GM19438 (cell line): ENCODE data around the gene CEP78.
A peak's percentile ranks its signal among the peaks of the same experiment; 100 is the strongest.
"Not testable (repeated sequence)": the region's sequence is repeated elsewhere in the genome, so short reads cannot be mapped to it uniquely, and the experiment has no call there.

Experiments used
- ATAC-seq: cut with Tn5 transposase; IDR thresholded peaks from one replicate; pipeline ENCODE4 v1.9.1; 2021; ENCODE audit warnings: low read depth; ENCODE audit not compliant: unreplicated experiment

CEP78 gene

DNA sequence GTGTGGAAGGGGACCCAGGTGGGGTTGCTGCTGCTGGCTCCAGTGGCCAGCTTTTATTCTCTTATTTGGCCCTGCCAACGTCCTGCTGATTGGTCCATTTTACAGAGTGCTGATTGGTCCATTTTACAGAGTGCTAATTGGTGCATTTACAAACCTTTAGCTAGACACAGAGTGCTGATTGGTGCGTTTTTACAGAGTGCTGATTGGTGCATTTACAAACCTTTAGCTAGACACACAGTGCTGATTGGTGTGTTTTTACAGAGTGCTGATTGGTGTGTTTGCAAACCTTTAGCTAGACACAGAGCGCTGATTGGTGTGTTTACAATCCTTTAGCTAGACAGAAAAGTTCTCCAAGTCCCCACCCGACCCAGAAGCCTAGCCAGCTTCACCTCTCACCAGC is 48.3 kb downstream of the CEP78 start:
- not testable (repeated sequence) for ATAC-seq

DNA sequence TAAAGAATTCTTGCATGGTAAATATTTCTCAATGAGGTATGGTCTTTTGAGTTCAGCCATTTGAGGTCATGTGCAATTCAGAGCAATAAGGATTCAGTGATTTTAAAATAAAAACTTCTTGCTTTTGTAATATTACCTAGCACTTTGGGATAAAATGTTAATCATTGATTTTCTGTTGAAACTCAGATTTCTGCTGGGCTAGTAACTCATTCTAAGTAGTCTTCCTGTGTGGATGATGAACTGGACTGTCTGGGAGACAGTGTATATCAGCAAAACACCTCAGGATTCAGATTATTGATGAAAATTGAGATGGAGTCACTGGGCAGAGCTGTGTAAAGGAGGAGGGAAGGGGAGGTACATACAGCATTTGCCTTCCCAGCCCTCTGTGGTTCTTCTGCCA is 50.2 kb downstream of the CEP78 start:
- no peak for ATAC-seq

DNA sequence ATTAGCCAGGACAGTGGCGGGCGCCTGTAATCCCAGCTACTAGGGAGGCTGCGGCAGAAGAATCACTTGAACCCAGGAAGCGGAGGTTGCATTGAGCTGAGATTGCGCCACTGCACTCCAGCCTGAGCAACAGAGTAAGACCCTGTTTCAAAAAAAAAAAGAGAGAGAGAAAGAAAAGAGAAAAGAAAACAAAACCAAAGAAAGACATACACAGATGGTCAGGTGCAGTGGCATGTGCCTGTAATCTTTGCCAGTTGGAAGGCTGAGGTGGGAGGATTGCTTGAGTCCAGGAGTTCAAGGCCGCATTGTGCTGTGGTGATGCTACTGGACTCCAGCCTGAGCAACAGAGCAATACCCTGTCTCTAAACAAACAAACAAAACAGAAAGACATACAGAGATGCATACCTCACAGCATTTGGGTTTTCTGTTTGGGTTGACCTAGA is 51.1 kb downstream of the CEP78 start:
- no peak for ATAC-seq

DNA sequence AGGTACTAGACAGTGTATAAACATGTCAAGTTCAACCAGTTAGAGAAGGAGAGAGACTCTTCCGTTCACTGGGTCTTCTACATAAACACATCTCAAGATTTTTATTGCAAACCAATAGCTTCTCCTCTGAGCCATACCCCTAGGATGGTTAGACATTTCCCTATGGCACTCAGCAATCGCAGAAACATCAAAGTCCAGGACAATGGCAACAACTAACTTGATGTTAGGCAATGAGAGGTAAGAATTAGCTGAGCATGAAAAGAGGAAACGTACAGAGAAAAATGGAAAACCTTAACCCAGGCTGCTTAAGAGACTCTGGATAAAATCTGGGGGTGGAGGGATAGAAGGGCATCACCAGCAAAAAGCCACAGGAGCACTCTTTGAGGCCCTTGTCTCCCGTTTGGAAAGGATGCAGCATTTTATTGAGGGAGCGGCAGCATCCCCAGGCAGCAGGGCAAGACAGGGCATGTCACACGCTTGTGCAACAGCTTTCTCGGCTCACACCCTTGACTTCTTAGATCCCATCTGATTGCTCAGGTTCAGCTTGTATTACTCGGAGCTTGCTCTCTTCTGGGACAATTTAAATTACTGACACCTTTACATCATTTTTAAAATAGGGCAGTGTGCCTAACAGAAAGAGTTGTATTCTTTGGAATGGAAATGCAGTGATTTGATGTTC is 52.5 kb downstream of the CEP78 start:
- ATAC-seq, result no peak

DNA sequence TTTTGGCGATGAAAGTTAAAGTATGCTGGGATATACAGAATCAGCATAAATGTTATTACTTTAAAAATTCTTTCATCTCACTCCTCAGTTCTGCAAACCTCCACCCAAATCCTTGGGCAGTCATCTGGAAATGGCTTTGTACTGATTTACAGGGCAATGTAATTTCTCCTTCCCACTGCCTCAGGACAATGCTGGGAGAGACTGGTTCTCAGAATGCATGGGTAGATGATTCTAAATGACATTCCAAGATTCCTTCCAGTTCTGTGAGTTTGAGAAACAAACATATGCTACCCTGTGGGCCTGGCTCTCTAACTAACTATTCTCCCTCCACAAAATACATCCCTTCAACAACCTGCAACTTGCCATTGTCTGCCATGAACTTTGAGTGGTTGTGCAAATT is 53.6 kb downstream of the CEP78 start:
- no peak for ATAC-seq

DNA sequence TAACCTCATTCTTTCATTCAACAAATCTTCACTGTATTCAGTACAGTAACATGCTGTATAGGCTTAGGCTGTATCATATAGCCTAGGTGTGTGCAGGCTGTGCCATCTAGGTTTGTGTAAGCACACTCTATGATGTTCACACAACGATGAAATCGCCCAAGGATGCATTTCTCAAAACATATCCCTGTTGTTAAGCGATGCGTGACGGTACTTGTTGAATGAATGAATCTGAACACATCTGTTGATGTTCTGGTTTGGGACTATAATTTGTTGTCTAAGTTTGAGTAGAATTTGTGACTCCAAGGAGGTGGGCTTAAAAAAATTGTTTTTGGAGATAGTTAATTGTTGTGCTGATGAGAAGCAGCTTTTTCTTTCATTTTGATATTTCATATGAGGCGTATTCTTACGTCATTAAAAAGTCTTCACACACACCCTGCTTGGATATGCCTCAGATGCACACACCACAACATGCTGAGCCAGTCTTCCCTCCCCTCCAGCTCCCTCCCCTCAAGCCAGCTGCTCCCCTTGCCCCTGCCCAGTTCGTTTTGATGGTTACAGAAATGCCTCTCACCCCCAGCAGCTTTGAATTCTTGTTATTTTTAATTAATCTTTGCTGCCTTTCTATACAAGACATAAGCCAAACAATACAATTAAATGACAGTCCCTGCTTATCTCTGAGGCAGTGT is 55.5 kb downstream of the CEP78 start:
- no peak for ATAC-seq

DNA sequence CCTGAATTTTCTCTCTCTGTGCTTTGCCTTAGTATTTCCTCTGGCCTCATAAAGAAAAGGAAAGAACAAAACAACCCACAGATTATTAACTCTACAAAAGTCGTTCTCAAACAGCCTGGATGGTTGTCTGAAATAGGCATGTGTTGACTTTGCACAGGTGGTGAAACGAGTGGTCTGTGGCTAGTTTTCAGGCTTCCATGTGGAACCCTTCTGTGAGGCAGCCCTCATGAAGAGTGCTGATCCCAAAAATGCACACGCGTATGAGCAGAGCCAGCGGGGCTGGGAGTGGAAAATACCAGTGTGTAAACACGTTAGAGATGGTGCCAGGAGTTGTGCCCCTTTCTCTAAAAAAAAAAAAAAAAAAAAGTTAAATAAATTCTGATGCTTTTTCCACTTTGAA is 56.2 kb downstream of the CEP78 start:
- no peak for ATAC-seq

DNA sequence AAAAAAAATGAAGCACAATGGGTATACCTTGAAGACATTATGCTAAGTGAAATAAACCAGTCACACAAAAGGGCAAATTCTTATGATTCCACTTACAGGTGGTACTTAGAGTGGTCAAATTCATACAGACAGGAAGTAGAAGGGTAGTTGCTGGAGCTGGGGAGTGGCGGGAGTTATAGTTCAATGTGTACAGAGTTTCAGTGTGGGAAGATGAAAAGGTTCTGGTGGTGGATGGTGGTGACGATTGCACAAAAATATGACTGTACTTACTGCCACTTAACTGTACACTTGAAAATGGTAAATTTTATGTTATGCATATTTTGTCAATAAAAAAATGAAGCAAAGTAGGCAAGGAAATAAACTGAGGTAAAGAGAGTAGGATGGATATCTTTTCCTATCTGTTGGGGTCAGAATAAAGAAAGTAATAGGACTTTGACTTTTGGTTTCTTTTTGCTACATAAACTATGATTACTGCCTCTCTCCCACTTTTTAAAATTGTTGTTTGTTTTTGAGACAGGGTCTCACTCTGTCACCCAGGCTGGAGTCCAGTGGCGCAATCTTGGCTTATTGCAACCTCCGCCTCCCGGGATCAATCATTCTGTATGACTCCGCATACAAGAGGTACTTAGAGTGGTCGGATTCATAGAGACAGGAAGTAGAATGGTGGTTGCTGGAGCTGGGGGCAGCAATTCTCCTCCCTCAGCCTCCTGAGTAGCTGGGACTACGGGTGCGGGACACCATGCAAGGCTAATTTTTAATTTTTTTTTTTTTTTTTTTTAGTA is 57.0 kb downstream of the CEP78 start:
- no peak for ATAC-seq

DNA sequence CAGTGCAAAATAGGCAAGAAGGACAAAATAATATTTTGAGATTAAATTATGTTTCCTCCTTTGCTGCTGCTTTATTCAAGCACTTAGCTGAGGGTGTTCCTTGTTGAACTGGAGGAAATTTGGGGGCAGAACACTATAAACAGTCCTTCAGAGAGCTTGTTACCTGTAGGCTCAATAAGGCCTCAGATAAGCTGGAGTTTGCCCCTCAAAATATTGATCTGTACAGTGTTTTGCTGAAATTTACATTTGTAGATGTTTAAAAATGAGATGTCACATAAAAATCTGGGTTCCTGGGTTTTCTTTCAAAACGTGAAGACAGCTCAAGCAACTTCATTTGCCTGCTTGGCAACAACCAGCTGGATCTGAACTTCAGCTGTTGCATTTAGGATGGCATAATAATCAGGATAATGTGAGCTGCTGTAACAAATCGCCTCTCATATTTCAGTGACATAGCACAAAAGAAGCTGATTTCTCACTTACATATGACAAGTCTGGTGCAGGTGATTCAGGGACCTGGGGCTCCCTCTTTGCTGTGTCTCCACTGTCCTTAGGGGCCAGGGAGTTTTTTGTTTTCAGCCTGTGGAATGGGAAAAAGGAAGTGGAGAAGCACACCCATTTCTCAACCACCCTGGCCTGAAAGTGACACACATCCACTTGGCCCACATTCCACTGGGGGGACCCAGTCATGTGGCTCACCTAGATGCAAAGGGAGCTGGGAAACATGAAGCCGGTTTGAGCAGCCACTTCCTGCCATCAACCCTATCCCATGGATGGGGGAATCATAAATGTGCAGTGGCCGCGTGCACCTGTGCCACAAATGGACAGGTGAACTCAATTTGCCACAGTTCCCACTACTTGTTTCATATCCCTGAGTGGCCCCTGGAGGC is 58.7 kb downstream of the CEP78 start:
- ATAC-seq, result no peak

DNA sequence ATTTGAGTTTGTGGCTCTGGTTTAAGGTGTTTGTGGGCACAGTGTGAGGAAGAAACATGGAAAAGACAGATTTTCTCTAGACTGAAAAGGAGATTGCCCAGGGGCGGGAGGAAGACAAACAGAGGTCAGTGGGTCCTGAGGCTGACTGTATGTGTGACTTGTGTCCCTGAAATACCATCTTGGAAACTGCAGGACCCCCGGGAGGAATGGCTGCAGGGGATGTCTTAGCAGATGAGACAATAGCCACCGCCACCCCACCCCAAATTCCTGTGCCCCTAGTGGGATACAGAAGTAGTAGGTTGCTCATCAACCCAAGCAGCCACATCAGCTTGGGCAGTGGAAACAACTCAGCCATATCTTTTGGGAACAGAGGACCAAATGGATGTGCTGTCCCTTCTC is 59.3 kb downstream of the CEP78 start:
- ATAC-seq, result no peak

DNA sequence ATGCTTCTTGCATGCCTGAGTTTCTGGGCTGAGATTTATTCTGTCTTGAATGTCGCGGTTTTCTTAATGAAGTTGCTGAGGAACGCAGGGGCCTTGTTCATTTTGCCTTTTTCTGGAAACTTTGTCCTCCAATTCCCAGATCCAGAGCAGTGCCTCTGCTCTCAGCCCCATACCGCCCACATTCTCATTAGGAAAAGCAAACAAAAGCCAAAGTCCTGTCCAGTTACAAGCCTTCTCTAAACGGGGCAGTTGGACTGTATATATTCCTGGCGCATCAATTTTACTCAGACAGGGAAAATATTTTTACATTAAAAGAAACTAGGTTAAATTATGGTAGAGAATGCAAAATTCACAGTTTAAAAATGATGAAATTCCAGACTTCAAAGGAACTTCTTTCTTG is 59.9 kb downstream of the CEP78 start:
- ATAC-seq, result no peak

DNA sequence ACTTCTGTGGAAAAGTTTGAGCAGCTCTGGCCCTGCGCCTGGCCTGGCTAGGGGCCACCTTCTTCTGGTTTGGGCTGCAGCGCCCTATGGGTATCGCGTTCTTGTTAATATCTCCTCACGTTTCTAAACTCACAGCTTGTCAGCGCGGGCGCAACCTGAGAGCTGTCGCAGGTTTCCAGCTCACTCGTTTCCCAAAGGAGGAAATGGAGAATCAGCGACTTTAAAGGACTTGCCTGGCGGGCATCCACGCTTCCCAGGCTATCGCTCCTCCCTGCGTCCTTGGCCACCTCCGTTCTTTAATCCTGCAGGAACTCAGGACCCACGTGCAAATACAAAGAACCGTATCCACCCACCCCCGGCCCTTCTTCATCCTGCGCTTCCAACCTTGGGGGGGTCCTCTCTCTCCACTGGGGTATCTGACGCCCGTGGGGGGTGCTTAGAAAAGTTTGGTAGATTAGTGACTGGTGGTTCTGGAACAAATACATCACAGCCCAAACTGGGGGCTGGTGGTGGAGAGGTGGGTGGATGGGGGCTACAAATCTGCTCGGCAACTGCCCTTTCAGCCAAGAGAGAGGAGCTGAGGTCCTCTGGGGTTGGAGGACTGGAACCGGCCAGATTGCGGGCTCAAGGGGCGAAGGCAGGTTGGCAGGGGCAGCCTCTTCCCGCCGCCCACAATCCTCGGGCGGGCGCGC is 60.5 kb downstream of the CEP78 start:
- peak; percentile 0 for ATAC-seq

DNA sequence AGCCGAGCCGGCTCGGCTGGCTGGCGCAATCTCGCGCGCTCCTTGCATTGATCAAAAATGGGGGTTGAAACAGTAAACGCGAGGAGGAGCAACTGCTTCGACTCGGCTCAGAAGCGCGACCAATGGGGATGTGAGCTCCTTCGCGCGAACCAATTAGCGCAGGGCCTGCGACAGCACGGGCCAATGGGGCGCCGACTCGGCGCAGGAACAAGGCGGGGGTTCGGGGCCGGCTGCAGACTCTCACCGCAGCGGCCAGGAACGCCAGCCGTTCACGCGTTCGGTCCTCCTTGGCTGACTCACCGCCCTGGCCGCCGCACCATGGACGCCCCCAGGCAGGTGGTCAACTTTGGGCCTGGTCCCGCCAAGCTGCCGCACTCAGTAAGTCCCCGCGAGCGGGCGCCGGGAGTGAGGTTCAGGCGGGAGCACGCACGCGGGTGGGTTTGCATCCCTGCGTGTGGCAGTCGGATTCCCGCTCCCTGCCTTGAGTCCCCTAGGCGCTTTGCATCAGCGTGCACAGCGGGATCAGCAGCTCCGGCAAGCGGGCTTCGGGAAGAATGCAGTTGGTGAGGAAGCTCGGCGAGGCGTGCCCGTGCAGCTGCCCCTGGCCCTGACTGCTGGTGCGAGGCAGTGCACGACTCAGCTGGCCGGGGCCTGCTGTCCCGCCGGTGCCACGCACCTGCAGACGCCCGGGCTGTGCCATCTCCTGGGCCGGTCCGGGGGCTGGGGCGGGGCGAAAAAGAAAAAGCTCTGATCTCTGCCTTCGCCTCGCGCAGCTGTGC is 61.2 kb downstream of the CEP78 start, which contains the start of gene PSAT1:
Gene PSAT1 (plus strand): TSS at position 233 of the 779 bp plus-strand sequence. CDS start 86 bp downstream, at position 319.
- peak; percentile 95 for ATAC-seq

DNA sequence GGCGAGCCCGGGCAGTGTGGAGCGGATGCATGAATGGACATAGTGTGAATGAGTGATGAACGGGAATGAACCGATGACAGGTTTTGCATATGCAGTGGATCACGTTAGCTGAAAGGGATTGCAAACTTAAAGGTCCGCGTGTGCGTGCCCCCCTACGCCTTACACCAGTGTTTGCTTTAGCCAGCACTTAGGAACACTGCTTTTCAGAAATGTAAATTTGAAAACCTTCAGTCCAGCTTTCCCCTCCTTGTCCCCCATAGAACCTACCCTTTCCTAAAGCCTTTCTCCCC is 61.7 kb downstream of the CEP78 start:
- peak; percentile 50 for ATAC-seq

DNA sequence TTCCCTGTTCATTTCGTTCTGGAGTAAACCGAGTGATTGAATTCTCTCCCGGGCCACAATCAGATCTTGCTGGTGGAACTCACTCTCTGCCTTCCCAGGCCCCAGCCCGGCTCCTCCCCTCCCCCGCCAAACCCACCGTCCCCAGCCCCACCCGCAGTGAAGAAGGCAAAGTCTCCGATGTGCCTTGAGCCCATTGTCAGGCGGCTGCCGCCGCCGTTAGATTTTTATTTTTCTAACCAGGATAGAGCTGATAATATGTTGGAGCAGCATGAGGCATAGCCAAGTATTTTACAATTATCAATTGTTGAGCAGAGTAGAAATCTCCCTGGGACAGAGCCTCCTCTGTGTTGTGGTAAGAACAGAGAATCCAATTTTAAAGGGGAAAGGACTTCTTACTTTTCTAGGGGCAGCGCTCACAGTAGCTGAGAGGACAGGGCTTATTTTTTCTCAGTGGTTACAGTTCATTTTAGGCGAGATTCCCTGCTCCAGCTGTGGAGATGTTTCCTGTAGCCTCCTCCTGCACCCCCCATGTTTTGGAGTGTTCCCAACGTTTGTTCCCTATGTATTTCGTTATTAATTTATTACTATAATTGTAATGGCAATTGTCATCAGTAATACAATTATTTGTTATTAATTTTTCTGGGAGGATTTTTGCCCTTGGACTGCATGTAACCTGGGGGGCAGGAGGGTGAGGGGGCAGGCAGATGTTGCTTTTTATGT is 62.3 kb downstream of the CEP78 start:
- no peak for ATAC-seq

DNA sequence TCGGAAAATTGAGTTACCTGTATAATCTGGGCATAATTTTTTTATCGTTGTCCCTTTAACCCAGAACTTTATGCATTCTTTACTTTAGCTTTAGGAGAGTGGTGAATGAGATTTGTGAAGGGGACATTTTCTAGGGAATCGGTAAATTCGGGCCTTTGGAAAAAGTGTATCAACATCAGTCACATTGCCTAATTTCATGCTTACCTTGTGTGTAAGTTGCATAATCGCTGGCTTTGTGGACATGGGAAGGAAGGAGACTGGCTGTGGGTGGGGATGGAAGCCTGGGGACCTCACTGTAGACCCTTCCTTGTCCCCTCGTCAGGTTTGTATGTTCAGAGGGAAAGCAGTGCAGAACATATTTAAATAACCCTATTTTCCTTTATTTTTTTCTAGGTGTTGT is 64.3 kb downstream of the CEP78 start:
- ATAC-seq, result no peak

DNA sequence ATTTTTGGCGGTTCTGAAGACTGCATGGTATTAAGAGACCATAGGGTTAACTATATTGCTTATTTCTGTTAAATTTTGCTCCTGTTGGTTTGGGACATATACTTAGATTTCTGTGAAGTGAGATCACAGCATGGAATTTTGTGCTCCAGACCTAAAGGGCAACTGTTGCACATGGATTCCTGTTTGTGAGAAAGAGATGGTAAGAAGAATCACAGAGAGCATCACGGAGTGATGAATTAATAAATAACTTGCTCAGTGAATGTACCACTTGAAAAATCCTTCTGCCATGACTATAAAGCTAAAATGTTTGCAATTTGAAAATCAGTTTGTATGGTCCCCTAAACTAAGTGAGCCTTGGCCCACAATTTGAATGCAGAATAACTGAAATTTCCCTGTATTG is 65.6 kb downstream of the CEP78 start:
- no peak for ATAC-seq

DNA sequence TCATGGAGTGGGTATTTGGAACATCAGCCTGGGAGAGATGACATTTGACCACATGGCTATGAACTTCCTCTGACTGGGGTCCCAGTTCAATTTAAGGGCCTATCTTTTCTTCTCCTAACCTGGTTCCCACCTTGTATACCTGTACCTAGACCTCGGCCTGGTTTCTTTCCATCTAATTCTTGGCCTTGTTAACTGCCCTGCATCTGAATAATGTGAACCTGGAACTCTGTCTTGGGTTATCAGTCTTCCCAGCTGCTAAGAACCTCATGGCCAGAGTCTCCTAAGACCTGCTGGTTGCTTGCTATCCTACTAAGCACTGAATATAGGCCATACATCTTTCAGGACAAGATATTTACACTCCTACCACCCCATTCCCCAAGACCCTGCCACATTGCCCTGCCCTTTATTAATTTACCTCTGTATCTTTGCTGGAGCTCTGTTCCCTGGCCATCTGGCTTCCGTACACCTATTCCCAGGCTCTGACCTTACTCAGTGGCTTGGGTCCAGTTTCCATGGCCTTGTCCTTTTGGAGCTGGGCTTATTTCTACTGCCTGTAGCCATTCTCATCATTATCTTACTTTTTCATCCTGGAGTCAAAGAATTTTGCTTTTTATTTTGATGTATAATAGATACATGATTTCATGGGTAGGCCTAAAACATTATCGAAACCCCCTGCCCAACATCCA is 67.6 kb downstream of the CEP78 start:
- ATAC-seq, result no peak
